Right atrium auricular region (tissue), 2 donors: ENCODE data around the gene MPPE1. TPM values are rescaled to one million over a fixed set of nuclear protein-coding genes. Genes with fewer than 3 reads are reported as not detected.
A peak's percentile ranks its signal among the peaks of the same experiment; 100 is the strongest.
"Not testable (repeated sequence)": the region's sequence is repeated elsewhere in the genome, so short reads cannot be mapped to it uniquely, and the experiment has no call there.

Experiments
- DNase-seq: peaks from one replicate; pipeline ENCODE4 v3.0.0-alpha.2; 2019; ENCODE audit warnings: low spot score
- H3K27ac ChIP-seq, 2 donors: fragments of 200-600 bp; sonication (generic); 1 replicate in 1 of 2; 2 replicates in 1 of 2; pipeline ENCODE4 v1.5.1; 2016 to 2019
- H3K27me3 ChIP-seq, 2 donors: fragments of 200-600 bp; sonication (generic); one replicate each; pipeline versions ENCODE4 v1.5.1 to v1.6.0; 2017 to 2019
- H3K36me3 ChIP-seq: fragments of 200-600 bp; sonication (generic); one replicate; pipeline ENCODE4 v1.5.1; 2016
- H3K4me1 ChIP-seq, 2 donors: fragments of 200-600 bp; sonication (generic); one replicate each; pipeline versions ENCODE4 v1.5.1 to v1.6.0; 2017 to 2019
- H3K4me3 ChIP-seq, 2 donors: fragments of 200-600 bp; sonication (generic); 1 replicate in 1 of 2; 2 replicates in 1 of 2; pipeline ENCODE4 v1.5.1; 2017 to 2019; ENCODE audit warnings: mild to moderate bottlenecking in 1 of 2, moderate library complexity in 1 of 2
- H3K9me3 ChIP-seq, 2 donors: fragments of 200-600 bp; sonication (generic); one replicate each; pipeline ENCODE4 v1.5.1; 2019
- total RNA-seq, 2 donors: library from RNA; depleted of rRNA; stranded (reverse); fragments of >200 nt; gene quantifications; one replicate each; pipeline ENCODE4 v1.1.0, GENCODE V29; 2016
- TF ChIP-seq, protein P1 (sequence below), 2 donors: fragments of 200-600 bp; sonication (generic); IDR thresholded peaks; one replicate each; pipeline ENCODE4 v1.5.1; 2019; ENCODE audit warnings: antibody characterized with exemption in 2 of 2

Gene MPPE1
- total RNA-seq, 2 donors from 2014 or later = 18.7 to 28.9 TPM

DNA sequence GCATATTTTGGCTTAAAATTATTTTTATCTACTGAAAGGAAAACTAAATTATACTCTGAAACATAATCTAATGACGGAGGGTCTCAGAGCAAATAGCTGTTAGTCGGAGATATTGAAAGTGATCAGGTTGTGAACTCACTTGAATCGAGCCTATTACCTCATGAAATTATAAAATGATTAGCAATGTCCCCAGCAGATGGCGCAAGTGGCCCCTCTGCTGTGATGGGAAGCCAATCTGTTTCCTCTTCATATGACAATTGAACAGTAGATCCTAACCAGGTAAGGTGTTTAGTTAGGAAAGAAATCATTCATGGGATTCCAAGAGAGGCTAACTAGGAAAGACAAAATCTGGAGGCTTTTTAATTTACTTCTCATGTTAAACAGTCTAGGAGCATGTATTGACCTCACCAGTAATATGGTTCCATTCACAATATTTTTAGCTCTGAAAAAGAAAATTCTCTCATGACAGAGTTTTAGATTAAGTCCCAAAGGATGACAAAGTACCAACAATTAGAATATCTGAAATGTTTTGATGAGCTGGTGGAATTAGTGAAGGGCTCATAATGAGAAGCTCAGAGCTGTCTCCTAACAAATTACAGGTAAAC, 29.9 kb upstream of the MPPE1 start:
- no peak overlapping the region for H3K27ac ChIP-seq
- H3K9me3 ChIP-seq = no peaks in the 10 kb centered on the region
- peak; percentile 88 for DNase-seq
- no peaks in the 10 kb centered on the region for H3K27me3 ChIP-seq
- no peaks in the 10 kb centered on the region for H3K36me3 ChIP-seq
- TF ChIP-seq, protein P1, sequence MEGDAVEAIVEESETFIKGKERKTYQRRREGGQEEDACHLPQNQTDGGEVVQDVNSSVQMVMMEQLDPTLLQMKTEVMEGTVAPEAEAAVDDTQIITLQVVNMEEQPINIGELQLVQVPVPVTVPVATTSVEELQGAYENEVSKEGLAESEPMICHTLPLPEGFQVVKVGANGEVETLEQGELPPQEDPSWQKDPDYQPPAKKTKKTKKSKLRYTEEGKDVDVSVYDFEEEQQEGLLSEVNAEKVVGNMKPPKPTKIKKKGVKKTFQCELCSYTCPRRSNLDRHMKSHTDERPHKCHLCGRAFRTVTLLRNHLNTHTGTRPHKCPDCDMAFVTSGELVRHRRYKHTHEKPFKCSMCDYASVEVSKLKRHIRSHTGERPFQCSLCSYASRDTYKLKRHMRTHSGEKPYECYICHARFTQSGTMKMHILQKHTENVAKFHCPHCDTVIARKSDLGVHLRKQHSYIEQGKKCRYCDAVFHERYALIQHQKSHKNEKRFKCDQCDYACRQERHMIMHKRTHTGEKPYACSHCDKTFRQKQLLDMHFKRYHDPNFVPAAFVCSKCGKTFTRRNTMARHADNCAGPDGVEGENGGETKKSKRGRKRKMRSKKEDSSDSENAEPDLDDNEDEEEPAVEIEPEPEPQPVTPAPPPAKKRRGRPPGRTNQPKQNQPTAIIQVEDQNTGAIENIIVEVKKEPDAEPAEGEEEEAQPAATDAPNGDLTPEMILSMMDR (IDR thresholded peaks at IDR 0.05) = peak; percentile 77 to 88
- H3K4me3 ChIP-seq = no peak overlapping the region
- H3K4me1 ChIP-seq = no peaks in the 10 kb centered on the region

DNA sequence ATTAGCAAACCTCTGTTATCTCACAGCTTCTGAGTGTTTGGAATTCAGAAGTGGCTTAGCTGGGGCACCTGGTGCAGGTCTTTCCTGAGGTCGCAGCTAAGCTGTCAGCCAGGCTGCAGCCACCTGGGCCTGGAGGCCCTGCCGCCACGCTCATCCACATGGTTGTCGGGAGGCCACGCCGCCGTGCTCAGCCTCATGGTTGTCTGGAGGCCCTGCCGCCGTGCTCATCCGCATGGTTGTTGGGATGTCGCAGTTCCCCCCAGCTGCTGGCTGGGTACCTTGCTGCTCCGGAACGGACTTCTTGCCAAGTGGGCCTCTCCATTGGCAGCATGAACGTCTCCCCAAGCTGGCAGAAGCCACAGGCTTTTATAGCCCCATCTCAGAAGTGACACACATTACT, 24.3 kb upstream of the MPPE1 start:
- no peak for DNase-seq
- TF ChIP-seq, protein P1 (IDR thresholded peaks at IDR 0.05) = no peak
- no peak overlapping the region for H3K27ac ChIP-seq
- H3K36me3 ChIP-seq = no peaks in the 10 kb centered on the region
- no peak overlapping the region for H3K4me3 ChIP-seq
- H3K9me3 ChIP-seq = no peaks in the 10 kb centered on the region
- no peaks in the 10 kb centered on the region for H3K4me1 ChIP-seq
- H3K27me3 ChIP-seq = no peaks in the 10 kb centered on the region

DNA sequence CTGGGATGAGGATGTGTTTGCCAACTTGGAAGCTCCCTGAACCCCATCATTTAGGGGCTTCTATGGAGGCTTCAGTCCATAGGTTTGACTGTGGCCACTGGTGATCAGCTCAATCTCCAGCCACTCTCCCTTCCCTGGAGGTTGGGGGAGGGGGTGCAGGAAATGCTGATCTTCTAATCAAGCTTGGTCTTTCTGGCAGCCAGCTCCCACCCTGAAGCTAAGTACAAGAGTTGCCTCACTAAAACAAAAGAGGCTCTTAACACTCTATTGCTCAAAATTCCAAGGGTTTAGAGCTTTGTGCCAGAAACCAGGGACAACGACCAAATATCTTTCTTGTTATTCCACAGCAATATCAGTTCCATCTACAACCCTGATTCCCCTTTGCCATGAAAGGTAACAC, 19.4 kb upstream of the MPPE1 start:
- no peaks in the 10 kb centered on the region for H3K9me3 ChIP-seq
- H3K27ac ChIP-seq = no peak overlapping the region
- H3K36me3 ChIP-seq = no peaks in the 10 kb centered on the region
- TF ChIP-seq, protein P1 (IDR thresholded peaks at IDR 0.05) = no peak
- H3K4me1 ChIP-seq = no peaks in the 10 kb centered on the region
- no peak for DNase-seq
- H3K4me3 ChIP-seq = no peak overlapping the region
- H3K27me3 ChIP-seq = no peaks in the 10 kb centered on the region

DNA sequence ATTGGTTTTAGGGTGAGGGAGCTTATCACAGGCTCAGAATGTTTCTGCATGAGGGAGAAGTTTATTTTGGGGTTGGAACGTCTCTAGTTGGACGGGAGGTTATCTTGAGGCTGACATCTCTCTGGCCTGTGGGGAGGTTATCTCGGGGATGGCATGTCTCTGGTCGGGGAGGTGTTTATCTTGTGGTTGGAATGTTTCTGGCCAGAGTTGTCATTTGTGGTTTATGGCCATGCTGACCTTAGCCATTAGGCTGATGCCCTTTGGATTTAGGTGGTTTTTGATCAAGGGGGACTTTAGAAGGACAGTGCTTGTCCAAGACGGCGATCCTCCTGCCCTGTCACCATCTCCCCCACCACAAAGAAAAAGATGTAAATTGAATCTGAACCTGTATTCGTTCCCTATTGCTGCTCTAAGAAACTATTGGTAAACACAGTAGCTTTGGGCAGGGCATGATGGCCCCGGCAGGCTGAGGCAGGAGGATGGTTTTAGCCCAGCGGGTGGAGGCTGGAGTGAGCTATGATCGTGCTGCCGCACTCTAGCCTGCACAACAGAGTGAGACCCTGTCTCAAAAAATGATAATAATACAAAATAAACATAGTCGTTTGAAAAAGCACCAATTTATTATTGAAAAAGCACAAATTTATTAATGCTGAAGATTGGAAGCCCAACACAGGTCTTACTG, 17.8 kb upstream of the MPPE1 start:
- no peaks in the 10 kb centered on the region for H3K36me3 ChIP-seq
- H3K9me3 ChIP-seq = no peaks in the 10 kb centered on the region
- TF ChIP-seq, protein P1 (IDR thresholded peaks at IDR 0.05) = no peak
- H3K27me3 ChIP-seq = no peaks in the 10 kb centered on the region
- no peak overlapping the region for H3K27ac ChIP-seq
- DNase-seq = no peak
- H3K4me1 ChIP-seq = no peaks in the 10 kb centered on the region
- no peak overlapping the region for H3K4me3 ChIP-seq

DNA sequence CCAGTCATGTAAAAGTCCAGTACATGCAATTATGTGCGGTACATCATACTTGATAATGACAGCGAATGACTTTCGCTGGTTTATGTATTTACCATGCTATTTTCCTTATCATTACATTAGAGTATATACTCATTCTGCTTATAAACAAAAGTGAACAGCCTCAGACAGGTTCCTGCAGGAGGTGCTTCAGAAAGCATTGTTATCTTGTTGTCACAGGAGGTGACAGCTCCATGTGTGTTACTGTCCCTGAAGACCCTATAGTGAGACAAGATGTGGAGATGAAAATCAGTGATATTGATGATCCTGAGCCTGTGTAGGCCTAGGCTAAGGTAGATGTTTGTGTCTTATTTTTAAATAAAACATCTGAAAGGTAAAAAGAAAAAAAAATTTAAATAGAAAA, 15.3 kb upstream of the MPPE1 start:
- TF ChIP-seq, protein P1 (IDR thresholded peaks at IDR 0.05) = no peak
- H3K27me3 ChIP-seq = no peaks in the 10 kb centered on the region
- no peaks in the 10 kb centered on the region for H3K36me3 ChIP-seq
- H3K27ac ChIP-seq = no peak overlapping the region
- H3K4me3 ChIP-seq = no peak overlapping the region
- no peaks in the 10 kb centered on the region for H3K9me3 ChIP-seq
- no peaks in the 10 kb centered on the region for H3K4me1 ChIP-seq
- no peak for DNase-seq

DNA sequence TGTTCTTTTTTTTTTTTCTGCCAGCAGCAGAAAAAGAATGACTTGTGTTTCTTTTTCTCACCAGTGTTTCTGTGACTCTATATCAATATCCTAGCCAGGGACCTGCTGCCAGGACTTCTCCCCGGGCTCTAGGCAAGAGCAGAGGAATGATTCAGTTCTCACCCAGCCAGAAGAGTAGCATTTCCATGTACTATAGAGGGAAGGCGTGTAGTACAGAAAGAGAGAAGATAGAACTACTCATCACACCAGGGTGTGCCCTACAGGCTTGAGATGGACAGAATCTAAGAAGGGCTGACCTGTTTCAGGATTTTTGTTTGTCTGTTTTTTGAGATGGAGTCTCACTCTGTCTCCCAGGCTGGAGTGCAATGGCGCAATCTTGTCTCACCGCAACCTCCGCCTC, 11.4 kb upstream of the MPPE1 start:
- not testable (repeated sequence) for H3K9me3 ChIP-seq, H3K27me3 ChIP-seq, H3K4me1 ChIP-seq, H3K27ac ChIP-seq, H3K36me3 ChIP-seq, H3K4me3 ChIP-seq, DNase-seq

DNA sequence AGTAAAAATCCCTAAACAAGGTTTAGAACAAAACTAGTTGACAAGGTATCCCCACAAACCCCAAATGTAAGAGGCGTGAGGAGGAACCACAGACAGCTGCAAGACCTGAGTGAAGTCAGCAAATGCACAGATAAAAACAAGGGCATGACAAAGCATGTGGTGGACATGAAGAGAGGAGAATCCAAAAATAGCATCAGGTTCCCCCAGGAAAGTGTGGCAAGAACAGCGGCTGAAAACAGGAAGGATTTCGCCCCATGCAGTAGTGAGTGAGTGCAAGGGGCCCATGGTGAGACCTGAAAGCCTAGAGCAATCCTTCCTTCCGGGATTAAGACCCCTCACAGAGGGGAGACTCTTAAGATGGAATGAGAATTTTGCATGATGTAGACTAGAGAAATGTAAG, 8.8 kb upstream of the MPPE1 start:
- not testable (repeated sequence) for H3K27ac ChIP-seq, H3K36me3 ChIP-seq, H3K4me3 ChIP-seq, H3K27me3 ChIP-seq, H3K4me1 ChIP-seq, DNase-seq, H3K9me3 ChIP-seq
